GM23248 (cell line): ENCODE results near the gene C4BPA.

ENCODE experiments used
- EZH2 ChIP-seq: fragments of 200-600 bp; sonication (generic); IDR thresholded peaks from 2 replicates; pipeline ENCODE4 v1.6.1; 2018; ENCODE audit warnings: antibody characterized with exemption, mild to moderate bottlenecking; ENCODE audit not compliant: insufficient read depth, poor library complexity, severe bottlenecking
- EZH2phosphoT487 ChIP-seq: fragments of 200-600 bp; sonication (generic); IDR thresholded peaks from 2 replicates; pipeline ENCODE4 v1.6.1; 2018; ENCODE audit warnings: antibody characterized with exemption, moderate library complexity, mild to moderate bottlenecking, low read depth; ENCODE audit not compliant: insufficient read depth

DNA sequence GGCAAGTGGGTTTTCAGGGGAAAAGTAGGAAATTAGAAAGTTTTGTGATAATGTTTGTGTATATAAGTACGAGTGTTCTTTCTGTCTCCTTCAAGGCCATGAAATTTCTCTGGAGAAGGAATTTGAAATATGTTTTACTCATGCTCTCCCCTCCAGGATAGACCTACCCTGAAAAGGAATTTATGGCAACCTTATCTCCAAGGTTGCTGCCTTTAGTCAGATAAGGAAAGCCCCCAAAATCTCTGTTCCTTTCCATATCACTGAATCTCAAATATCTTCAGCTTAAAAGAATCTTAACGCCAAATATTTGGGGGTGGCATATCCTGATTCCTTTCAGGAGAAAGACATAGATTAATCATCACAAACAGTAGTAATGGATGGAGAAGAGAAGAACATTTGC, 15.9 kb upstream of the C4BPA start:
- TF ChIP-seq EZH2 (no peak), EZH2phosphoT487 (no peak)
